WTC11 (cell line): ENCODE data around the gene EHD3. TPM values are rescaled to one million over a fixed set of nuclear protein-coding genes. Genes with fewer than 3 reads are reported as not detected.

Experiments
- ATAC-seq: fragments of 200-7000 bp; cut with Tn5 transposase; 2 replicates; pipeline ENCODE4 v1.10.0; 2021; ENCODE audit warnings: mild to moderate bottlenecking, moderate library complexity
- CTCF ChIA-PET: fragments of 300-600 bp; sonication (Branson Sonifier 250); formaldehyde crosslinking; loops from one replicate; lab custom pipeline; 2021; ENCODE audit warnings: antibody characterized with exemption; lab: Charles Lee
- POLR2A ChIA-PET: fragments of 350-600 bp; sonication (Branson Sonifier 250); formaldehyde crosslinking; loops from one replicate; lab custom pipeline; 2021; ENCODE audit warnings: antibody characterized with exemption; lab: Charles Lee
- DNase-seq: peaks from one replicate; pipeline ENCODE4 v3.0.0; 2021; ENCODE audit warnings: low spot score
- H3K27ac Mint-ChIP-seq: 2 replicates; pipeline ENCODE4 v1.8.0; 2021; ENCODE audit warnings: mixed read lengths
- H3K27me3 Mint-ChIP-seq: 2 replicates; pipeline ENCODE4 v1.8.0; 2021; ENCODE audit warnings: low read depth, mild to moderate bottlenecking, moderate library complexity, mixed read lengths
- H3K36me3 Mint-ChIP-seq: 2 replicates; pipeline ENCODE4 v1.8.0; 2021; ENCODE audit warnings: mixed read lengths
- H3K4me1 Mint-ChIP-seq: 2 replicates; pipeline ENCODE4 v1.8.0; 2022; ENCODE audit warnings: mixed read lengths
- H3K4me3 Mint-ChIP-seq: 2 replicates; pipeline ENCODE4 v1.8.0; 2021; ENCODE audit warnings: mild to moderate bottlenecking, moderate library complexity, mixed read lengths
- H3K9me3 Mint-ChIP-seq: 2 replicates; pipeline ENCODE4 v1.8.0; 2021; ENCODE audit warnings: mixed read lengths
- AR ChIP-seq: fragments of 250-450 bp; sonication (Bioruptor Pico); IDR thresholded peaks from 2 replicates; pipeline ENCODE4 v1.9.0; 2021; ENCODE audit warnings: mild to moderate bottlenecking
- ATF3 ChIP-seq: sonication (generic); formaldehyde crosslinking; conservative IDR thresholded peaks from 2 replicates; pipeline ENCODE4 v1.8.1; 2022; ENCODE audit warnings: mild to moderate bottlenecking, missing genetic modification reagents
- CBFB ChIP-seq: sonication (generic); formaldehyde crosslinking; IDR thresholded peaks from 2 replicates; pipeline ENCODE4 v1.8.1; 2022; ENCODE audit warnings: mild to moderate bottlenecking, low read depth, missing genetic modification reagents
- FOXP4 ChIP-seq: sonication (generic); formaldehyde crosslinking; IDR thresholded peaks from 2 replicates; pipeline ENCODE4 v1.8.0; 2022; ENCODE audit warnings: mild to moderate bottlenecking, missing genetic modification reagents
- GABPB1 ChIP-seq: sonication (generic); formaldehyde crosslinking; IDR thresholded peaks from 2 replicates; pipeline ENCODE4 v1.8.1; 2023; ENCODE audit warnings: mild to moderate bottlenecking, missing genetic modification reagents
- NR3C1 ChIP-seq: sonication (generic); formaldehyde crosslinking; conservative IDR thresholded peaks from 2 replicates; pipeline ENCODE4 v1.8.1; 2023; ENCODE audit warnings: low read depth, mild to moderate bottlenecking, missing genetic modification reagents
- PRDM15 ChIP-seq: sonication (generic); formaldehyde crosslinking; IDR thresholded peaks from 2 replicates; pipeline ENCODE4 v1.8.0; 2022; ENCODE audit warnings: missing genetic modification reagents
- PRRX2 ChIP-seq: fragments of 250-450 bp; sonication (Bioruptor Pico); IDR thresholded peaks from 2 replicates; pipeline ENCODE4 v1.8.0; 2021; ENCODE audit warnings: mild to moderate bottlenecking
- RORB ChIP-seq: fragments of 250-450 bp; sonication (Bioruptor Pico); IDR thresholded peaks from 2 replicates; pipeline ENCODE4 v1.9.0; 2021; ENCODE audit warnings: mild to moderate bottlenecking
- SMAD4 ChIP-seq: sonication (generic); formaldehyde crosslinking; IDR thresholded peaks from 2 replicates; pipeline ENCODE4 v1.8.0; 2022; ENCODE audit warnings: mild to moderate bottlenecking, missing genetic modification reagents
- SOX15 ChIP-seq: fragments of 250-450 bp; sonication (Bioruptor Pico); IDR thresholded peaks from 2 replicates; pipeline ENCODE4 v1.9.0; 2021; ENCODE audit warnings: mild to moderate bottlenecking
- SP1 ChIP-seq: sonication (generic); formaldehyde crosslinking; conservative IDR thresholded peaks from 2 replicates; pipeline ENCODE4 v1.8.1; 2022; ENCODE audit warnings: missing genetic modification reagents
- total RNA-seq: library from RNA; stranded (reverse); gene quantifications from 3 replicates; pipeline ENCODE4 v1.2.3, GENCODE V29; 2021
- TF ChIP-seq, protein P1 (sequence below): fragments of 250-450 bp; sonication (Bioruptor Pico); IDR thresholded peaks from 2 replicates; pipeline ENCODE4 v2.1.2; 2022; ENCODE audit warnings: mild to moderate bottlenecking, moderate library complexity

Gene EHD3
- total RNA-seq, 1 experiment from 2014 or later: 10.0 TPM

DNA sequence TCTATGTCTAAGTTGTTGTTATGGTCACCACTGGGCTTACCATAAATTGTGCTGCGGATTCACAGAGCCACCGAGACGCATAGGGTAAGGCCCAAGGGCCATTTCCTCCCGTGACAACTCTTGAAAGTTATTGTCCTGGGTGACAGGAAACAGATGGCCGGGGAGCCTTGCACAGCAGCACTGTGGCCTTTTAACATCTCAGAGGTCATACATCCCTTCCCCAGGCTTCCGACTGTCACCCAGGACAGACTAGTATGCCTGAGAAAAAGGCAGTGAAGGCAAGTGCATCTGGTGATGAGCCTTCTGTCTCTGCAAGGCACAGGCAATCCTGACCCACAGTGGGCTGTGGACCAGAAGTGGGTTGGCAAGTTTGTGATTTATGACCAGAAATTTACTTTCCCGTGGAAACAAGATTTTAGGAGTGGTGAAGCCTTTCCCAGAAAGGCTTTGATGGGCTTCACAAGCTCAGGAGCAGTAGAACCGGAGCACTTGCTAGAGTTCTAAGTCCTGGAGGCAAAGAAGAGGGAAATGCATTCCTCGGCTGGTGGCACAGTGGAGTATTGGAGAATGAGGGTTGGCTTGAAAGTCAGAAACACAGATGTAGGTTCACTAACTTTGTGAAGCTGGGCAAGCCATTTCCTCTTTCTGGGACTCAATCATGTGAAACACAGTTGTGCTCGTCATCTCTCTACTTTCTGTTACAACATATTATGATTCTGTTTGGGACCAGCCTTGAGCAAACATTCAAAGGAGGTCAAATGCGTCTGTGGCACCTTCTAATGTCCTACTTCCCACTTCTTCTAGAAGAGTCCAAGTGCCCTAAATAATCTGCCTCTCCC, 14.6 kb upstream of the EHD3 start (continued):
- TF ChIP-seq, protein P1, sequence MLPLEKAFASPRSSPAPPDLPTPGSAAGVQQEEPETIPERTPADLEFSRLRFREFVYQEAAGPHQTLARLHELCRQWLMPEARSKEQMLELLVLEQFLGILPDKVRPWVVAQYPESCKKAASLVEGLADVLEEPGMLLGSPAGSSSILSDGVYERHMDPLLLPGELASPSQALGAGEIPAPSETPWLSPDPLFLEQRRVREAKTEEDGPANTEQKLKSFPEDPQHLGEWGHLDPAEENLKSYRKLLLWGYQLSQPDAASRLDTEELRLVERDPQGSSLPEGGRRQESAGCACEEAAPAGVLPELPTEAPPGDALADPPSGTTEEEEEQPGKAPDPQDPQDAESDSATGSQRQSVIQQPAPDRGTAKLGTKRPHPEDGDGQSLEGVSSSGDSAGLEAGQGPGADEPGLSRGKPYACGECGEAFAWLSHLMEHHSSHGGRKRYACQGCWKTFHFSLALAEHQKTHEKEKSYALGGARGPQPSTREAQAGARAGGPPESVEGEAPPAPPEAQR (CRISPR knock-in tag): no peak
- TF ChIP-seq ATF3 (CRISPR knock-in tag) (no peak), RORB (no peak), FOXP4 (no peak)

GRCh38 chr2:31221544-31221943, 12.4 kb upstream of the EHD3 start:
- DNase-seq (no peak), ATAC-seq (no peak)
- no peak overlapping the region for H3K4me3 Mint-ChIP-seq
- TF ChIP-seq GABPB1 (CRISPR knock-in tag) (no peak), CBFB (CRISPR knock-in tag) (no peak), SOX15 (CRISPR knock-in tag) (no peak), PRDM15 (no peak), NR3C1 (CRISPR knock-in tag) (no peak), SMAD4 (no peak), SP1 (CRISPR knock-in tag) (no peak), AR (no peak), PRRX2 (CRISPR knock-in tag) (no peak)
- TF ChIP-seq, protein P1 (CRISPR knock-in tag): no peak
- no peaks in the 10 kb centered on the region for H3K36me3 Mint-ChIP-seq
- no peaks in the 10 kb centered on the region for H3K27me3 Mint-ChIP-seq
- POLR2A ChIA-PET: no interaction called here
- peaks cover 6% of the 10 kb centered on the region for H3K4me1 Mint-ChIP-seq
- CTCF ChIA-PET: no interaction called here
- H3K9me3 Mint-ChIP-seq: no peaks in the 10 kb centered on the region
- H3K27ac Mint-ChIP-seq: no peak overlapping the region
